Calu3 (cell line): Measurements from ENCODE around the gene MAGI1. TPM values are rescaled to one million over a fixed set of nuclear protein-coding genes. Genes with fewer than 3 reads are reported as not detected.

Experiments used
- BruUV-seq: library from RNA; stranded (reverse); fragments of 400-500 nt; replicated peaks from 2 replicates; lab custom pipeline; 2021; lab: Mats Ljungman, UMichigan
- CTCF ChIA-PET: fragments of 300-600 bp; sonication (Branson Sonifier 250); formaldehyde crosslinking; loops from one replicate; lab custom pipeline; 2022; ENCODE audit warnings: antibody characterized with exemption; lab: Charles Lee
- DNase-seq: peaks from one replicate; pipeline ENCODE4 v3.0.0; 2022
- H3K27ac Mint-ChIP-seq: one replicate; pipeline ENCODE4 v1.8.0; 2022; ENCODE audit warnings: mixed read lengths; ENCODE audit not compliant: unreplicated experiment
- H3K27me3 Mint-ChIP-seq: one replicate; pipeline ENCODE4 v1.8.0; 2022; ENCODE audit warnings: mixed read lengths; ENCODE audit not compliant: unreplicated experiment
- H3K36me3 Mint-ChIP-seq: one replicate; pipeline ENCODE4 v1.8.0; 2022; ENCODE audit warnings: mild to moderate bottlenecking, moderate library complexity, mixed read lengths; ENCODE audit not compliant: insufficient read depth, unreplicated experiment
- H3K4me1 Mint-ChIP-seq: one replicate; pipeline ENCODE4 v1.8.0; 2022; ENCODE audit warnings: mild to moderate bottlenecking, low read depth, mixed read lengths; ENCODE audit not compliant: unreplicated experiment
- H3K4me3 Mint-ChIP-seq: one replicate; pipeline ENCODE4 v1.8.0; 2022; ENCODE audit warnings: mild to moderate bottlenecking, low read depth, moderate library complexity, mixed read lengths; ENCODE audit not compliant: unreplicated experiment
- H3K9me3 Mint-ChIP-seq: one replicate; pipeline ENCODE4 v1.8.0; 2022; ENCODE audit warnings: low read depth, mixed read lengths; ENCODE audit not compliant: unreplicated experiment
- CTCF ChIP-seq: fragments of 200-600 bp; IDR thresholded peaks from one replicate; pipeline ENCODE4 v1.8.0; 2022; ENCODE audit warnings: antibody characterized with exemption; ENCODE audit not compliant: unreplicated experiment
- intact Hi-C: fragments of 100-400 bp; cut with micrococcal nuclease; formaldehyde crosslinking; loops from one replicate; pipeline ENCODE4 v1.10.0; 2022; ENCODE audit not compliant: unreplicated experiment
- total RNA-seq: library from RNA; stranded (reverse); gene quantifications from 2 replicates; pipeline ENCODE4 v1.2.3, GENCODE V29; 2022

MAGI1 gene
- total RNA-seq, 1 experiment from 2014 or later: 76.4 TPM

- intact Hi-C loops: no loop called here
- CTCF ChIA-PET: no interaction called here
- Mint-ChIP-seq H3K36me3 (peaks cover 5% of the 10 kb centered on the region), H3K27ac (no peak overlapping the region), H3K4me1 (no peaks in the 10 kb centered on the region), H3K27me3 (no peaks in the 10 kb centered on the region), H3K9me3 (no peaks in the 10 kb centered on the region), H3K4me3 (no peak overlapping the region)
- no peak for DNase-seq
- no peak for TF ChIP-seq CTCF
- no TSS peak for BruUV-seq
Measured at GRCh38 chr3:65701516-65701915, 337.2 kb downstream of the MAGI1 start.

GRCh38 chr3:65689436-65689835 is 349.3 kb downstream of the MAGI1 start:
- DNase-seq: no peak
- Mint-ChIP-seq H3K27me3 (no peaks in the 10 kb centered on the region), H3K9me3 (no peaks in the 10 kb centered on the region), H3K36me3 (no peaks in the 10 kb centered on the region), H3K4me1 (no peaks in the 10 kb centered on the region), H3K4me3 (no peak overlapping the region), H3K27ac (no peak overlapping the region)
- CTCF ChIA-PET: no interaction called here
- intact Hi-C loops: no loop called here
- no peak for TF ChIP-seq CTCF
- no TSS peak for BruUV-seq

GRCh38 chr3:65687741-65688140 is 351.0 kb downstream of the MAGI1 start:
- DNase-seq: no peak
- no TSS peak for BruUV-seq
- CTCF ChIA-PET: no interaction called here

GRCh38 chr3:65685621-65686235 is 353.0 kb downstream of the MAGI1 start:
- CTCF ChIA-PET: no interaction called here
- intact Hi-C loops: no loop called here
- no peaks in the 10 kb centered on the region for H3K9me3 Mint-ChIP-seq
- BruUV-seq: no TSS peak
- H3K4me3 Mint-ChIP-seq: no peak overlapping the region
- DNase-seq: no peak
- no peak for TF ChIP-seq CTCF
- H3K4me1 Mint-ChIP-seq: no peaks in the 10 kb centered on the region
- no peaks in the 10 kb centered on the region for H3K36me3 Mint-ChIP-seq
- H3K27me3 Mint-ChIP-seq: no peaks in the 10 kb centered on the region
- no peak overlapping the region for H3K27ac Mint-ChIP-seq

More at GRCh38 chr3:65687741-65688140, 351.0 kb downstream of the MAGI1 start:
- Mint-ChIP-seq H3K36me3 (no peaks in the 10 kb centered on the region), H3K9me3 (no peaks in the 10 kb centered on the region), H3K27ac (no peak overlapping the region), H3K4me3 (no peak overlapping the region), H3K27me3 (no peaks in the 10 kb centered on the region), H3K4me1 (no peaks in the 10 kb centered on the region)
- intact Hi-C loops: no loop called here
- TF ChIP-seq CTCF: no peak
